Activated B cell treated with CpG ODN at 0.5 μM for 24 hours (primary cell): ENCODE results near the gene UBFD1. TPM values are rescaled to one million over a fixed set of nuclear protein-coding genes. Genes with fewer than 3 reads are reported as not detected.

Experiments used
- ATAC-seq: fragments of 200-7000 bp; cut with Tn5 transposase; one replicate; pipeline ENCODE4 v1.10.0; 2021; ENCODE audit warnings: low read depth, mild to moderate bottlenecking, moderate library complexity
- CTCF ChIA-PET: fragments of 350-600 bp; sonication (Branson Sonifier 250); formaldehyde crosslinking; loops from one replicate; lab custom pipeline; 2021; ENCODE audit warnings: antibody characterized with exemption; lab: Charles Lee
- POLR2A ChIA-PET: fragments of 350-600 bp; sonication (Branson Sonifier 250); formaldehyde crosslinking; loops from one replicate; lab custom pipeline; 2021; ENCODE audit warnings: antibody characterized with exemption; lab: Charles Lee
- DNase-seq: peaks from one replicate; pipeline ENCODE4 v3.0.0; 2022
- H3K27ac Mint-ChIP-seq: one replicate; pipeline ENCODE4 v1.8.0; 2020; ENCODE audit warnings: mixed read lengths
- H3K27me3 Mint-ChIP-seq: one replicate; pipeline ENCODE4 v1.8.0; 2021; ENCODE audit warnings: mixed read lengths
- H3K36me3 Mint-ChIP-seq: one replicate; pipeline ENCODE4 v1.8.0; 2021; ENCODE audit warnings: low read depth, mixed read lengths
- H3K4me1 Mint-ChIP-seq: one replicate; pipeline ENCODE4 v1.8.0; 2021; ENCODE audit warnings: mixed read lengths
- H3K4me3 Mint-ChIP-seq: one replicate; pipeline ENCODE4 v1.8.0; 2020; ENCODE audit warnings: mild to moderate bottlenecking, mixed read lengths
- H3K9me3 Mint-ChIP-seq: one replicate; pipeline ENCODE4 v1.8.0; 2020; ENCODE audit warnings: mixed read lengths
- CTCF ChIP-seq: fragments of 200-600 bp; IDR thresholded peaks from one replicate; pipeline ENCODE4 v1.8.0; 2022; ENCODE audit warnings: antibody characterized with exemption, mild to moderate bottlenecking
- intact Hi-C: fragments of 100-400 bp; cut with micrococcal nuclease; formaldehyde crosslinking; loops from one replicate; pipeline ENCODE4 v1.15.1; 2024
- total RNA-seq: library from RNA; stranded (reverse); gene quantifications from 2 replicates; pipeline ENCODE4 v1.2.3, GENCODE V29; 2022

Gene UBFD1
- total RNA-seq, 1 donor from 2014 or later, result 52.2 TPM

GRCh38 chr16:23554536-23554935, 3.0 kb upstream of the UBFD1 start:
- Mint-ChIP-seq H3K27me3 (no peaks in the 10 kb centered on the region), H3K36me3 (peaks cover 41% of the 10 kb centered on the region), H3K4me3 (no peak overlapping the region), H3K4me1 (peaks cover 27% of the 10 kb centered on the region), H3K9me3 (no peaks in the 10 kb centered on the region), H3K27ac (no peak overlapping the region)
- intact Hi-C loops, result no loop called here
- ATAC-seq (no peak), DNase-seq (no peak)
- no peak for TF ChIP-seq CTCF
- ChIA-PET POLR2A (no interaction called here), CTCF (interaction anchor here (1.0 kb wide), 1 partner anchor 42 kb away, joined by 4 read pairs; no protein-coding TSS in a partner anchor)

- Mint-ChIP-seq H3K27ac (peak overlapping the region; percentile 89), H3K27me3 (no peaks in the 10 kb centered on the region), H3K4me1 (peaks cover 30% of the 10 kb centered on the region), H3K4me3 (peak overlapping the region; percentile 93), H3K36me3 (peaks cover 41% of the 10 kb centered on the region), H3K9me3 (no peaks in the 10 kb centered on the region)
- ChIA-PET CTCF (interaction anchor here (0.8 to 2.8 kb wide), 4 partner anchors 13 to 52 kb away, joined by 3 to 28 read pairs (median 8); partner anchors contain the start of gene NDUFAB1), POLR2A (interaction anchor here (0.7 to 2.1 kb wide), 16 partner anchors 13 to 1605 kb away, joined by 3 to 15 read pairs (median 5); partner anchors contain the start of genes GGA2, NDUFAB1 and UQCRC2)
- no peak for DNase-seq
- intact Hi-C loops, result loop anchor here (1.0 to 2.0 kb wide), 8 partner anchors 38 to 981 kb away; partner anchors contain the start of genes COG7, DCTN5, NDUFAB1 and PALB2
- no peak for TF ChIP-seq CTCF
- no peak for ATAC-seq
These were observed 514 bp downstream of the UBFD1 start for GRCh38 chr16:23557779-23558702.

GRCh38 chr16:23561586-23561985, 4.1 kb downstream of the UBFD1 start:
- intact Hi-C loops, result no loop called here
- Mint-ChIP-seq H3K36me3 (peaks cover 65% of the 10 kb centered on the region), H3K4me3 (no peak overlapping the region), H3K9me3 (no peaks in the 10 kb centered on the region), H3K27ac (no peak overlapping the region), H3K27me3 (no peaks in the 10 kb centered on the region), H3K4me1 (peaks cover 24% of the 10 kb centered on the region)
- no peak for TF ChIP-seq CTCF
- ChIA-PET POLR2A (interaction anchor here (0.7 kb wide), 3 partner anchors 24 to 43 kb away, joined by 4 to 5 read pairs (median 4); no protein-coding TSS in a partner anchor), CTCF (no interaction called here)
- DNase-seq, result no peak
- ATAC-seq, result no peak

- DNase-seq, result no peak
- no peak for TF ChIP-seq CTCF
- intact Hi-C loops, result no loop called here
- H3K4me1 Mint-ChIP-seq, result peaks cover 17% of the 10 kb centered on the region
- ChIA-PET POLR2A (no interaction called here), CTCF (no interaction called here)
- no peaks in the 10 kb centered on the region for H3K9me3 Mint-ChIP-seq
- no peak for ATAC-seq
- no peak overlapping the region for H3K27ac Mint-ChIP-seq
- H3K4me3 Mint-ChIP-seq, result no peak overlapping the region
- peaks cover 70% of the 10 kb centered on the region for H3K36me3 Mint-ChIP-seq
- no peaks in the 10 kb centered on the region for H3K27me3 Mint-ChIP-seq
These were observed 5.0 kb downstream of the UBFD1 start for GRCh38 chr16:23562505-23562904.

GRCh38 chr16:23563186-23563585, 5.7 kb downstream of the UBFD1 start:
- no peak for DNase-seq
- intact Hi-C loops, result no loop called here
- POLR2A ChIA-PET, result no interaction called here
- Mint-ChIP-seq H3K4me3 (no peak overlapping the region), H3K27ac (no peak overlapping the region), H3K27me3 (no peaks in the 10 kb centered on the region), H3K36me3 (peaks cover 77% of the 10 kb centered on the region), H3K4me1 (peaks cover 16% of the 10 kb centered on the region), H3K9me3 (no peaks in the 10 kb centered on the region)
- CTCF ChIA-PET, result no interaction called here
- no peak for ATAC-seq
- TF ChIP-seq CTCF, result no peak
